C4-2B (cell line): Measurements from ENCODE around the gene UNC5CL.

Experiments
- CTCF ChIP-seq: fragments of 450-650 bp; conservative IDR thresholded peaks from 2 replicates; pipeline ENCODE4 v1.5.1; 2017; ENCODE audit warnings: mild to moderate bottlenecking
- ZFX ChIP-seq: fragments of 450-650 bp; IDR thresholded peaks from 2 replicates; pipeline ENCODE4 v1.6.1; 2017

DNA sequence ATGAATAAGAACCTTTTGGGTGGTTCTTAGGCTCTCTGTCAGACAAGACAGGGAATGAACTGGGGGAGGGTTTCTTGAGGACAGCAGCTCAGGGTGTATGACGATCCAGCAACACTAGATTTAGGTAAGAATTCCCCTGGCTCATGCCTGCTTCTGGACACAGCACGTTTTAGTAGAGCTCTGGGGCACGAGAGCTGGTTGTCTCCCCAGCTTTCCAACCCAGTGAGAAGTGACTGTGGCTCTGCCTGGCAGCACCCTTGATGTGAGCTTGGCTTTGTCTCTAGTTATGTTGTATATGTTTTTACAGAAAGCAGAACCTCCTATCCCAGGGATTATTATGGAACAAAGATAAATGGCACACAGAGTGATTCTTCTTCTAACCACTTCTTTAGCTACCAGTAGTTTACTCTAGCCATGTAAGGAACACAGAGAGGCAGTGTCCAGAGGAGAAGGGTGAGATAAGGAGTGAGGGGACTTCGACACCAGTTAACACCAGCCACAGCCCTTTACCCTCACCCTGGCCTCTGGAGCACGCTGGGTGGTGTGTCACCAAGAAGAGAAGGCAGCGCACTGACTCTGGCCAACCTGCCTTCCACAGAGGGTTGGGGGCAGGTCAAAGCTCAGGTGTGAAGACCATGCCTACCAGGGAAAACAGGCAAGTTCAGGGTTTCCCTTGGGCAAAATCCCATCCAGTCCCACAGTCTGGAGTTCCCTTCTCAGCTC is 17.9 kb upstream of the UNC5CL start:
- TF ChIP-seq CTCF (no peak), ZFX (no peak)
